GM12878 (cell line): Measurements from ENCODE around the gene C1orf174. TPM values are rescaled to one million over a fixed set of nuclear protein-coding genes. Genes with fewer than 3 reads are reported as not detected.

ENCODE experiments used
- ATAC-seq: fragments of 200-7000 bp; cut with Tn5 transposase; 3 replicates; pipeline ENCODE4 v1.9.1; 2020; ENCODE audit warnings: mild to moderate bottlenecking, moderate library complexity
- BruUV-seq: library from RNA; stranded (reverse); fragments of 400-500 nt; replicated peaks from 2 replicates; lab custom pipeline; 2021; lab: Mats Ljungman, UMichigan
- CTCF ChIA-PET: fragments of 300-600 bp; sonication (Branson Sonifier 250); formaldehyde crosslinking; extraction: SDS; loops from one replicate; lab custom pipeline; 2021; ENCODE audit warnings: inconsistent platforms; lab: Yijun Ruan, JAX
- POLR2A ChIA-PET: fragments of 350-600 bp; formaldehyde crosslinking; extraction: SDS; loops from one replicate; lab custom pipeline; 2021; ENCODE audit warnings: inconsistent platforms; lab: Charles Lee
- RAD21 ChIA-PET: fragments of 300-600 bp; sonication (Branson Sonifier 250); formaldehyde crosslinking; loops from one replicate; lab custom pipeline; 2023; ENCODE audit warnings: antibody characterized with exemption; ENCODE audit not compliant: unreplicated experiment; lab: Charles Lee
- SMC1A ChIA-PET: fragments of 300-600 bp; sonication (Branson Sonifier 250); formaldehyde crosslinking; loops from one replicate; lab custom pipeline; 2023; ENCODE audit not compliant: unreplicated experiment, uncharacterized antibody; lab: Charles Lee
- DNase-seq: peaks from one replicate; pipeline ENCODE4 v3.0.0-alpha.2; 2011; ENCODE audit warnings: low read depth, low spot score
- FAIRE-seq: peaks from 3 replicates; lab custom pipeline; 2011; peaks lifted over from hg19 to GRCh38; lab: Jason Lieb, UNC
- H2AFZ ChIP-seq: 2 replicates; pipeline ENCODE4 v1.6.0; 2011; ENCODE audit warnings: low read depth, low read length, control low read depth; ENCODE audit not compliant: control insufficient read depth
- H3K27ac ChIP-seq: 2 replicates; pipeline ENCODE4 v1.5.1; 2011; ENCODE audit warnings: control low read depth; ENCODE audit not compliant: control insufficient read depth, insufficient read depth
- H3K27me3 ChIP-seq, 2 experiments: replicated peaks in 1 of 2; 2 replicates each; pipeline versions ENCODE4 v1.6.0 to v1.6.1; 2011; ENCODE audit warnings: low read length in 1 of 2; ENCODE audit not compliant: control insufficient read depth in 2 of 2, insufficient read depth in 2 of 2
- H3K36me3 ChIP-seq, 2 experiments: 2 replicates each; pipeline ENCODE4 v1.5.1; 2011; ENCODE audit warnings: low read length in 1 of 2; ENCODE audit not compliant: control insufficient read depth in 2 of 2, insufficient read depth in 2 of 2
- H3K4me1 ChIP-seq: 2 replicates; pipeline ENCODE4 v1.6.1; 2011; ENCODE audit warnings: mild to moderate bottlenecking, low read length, moderate library complexity, mixed read lengths; ENCODE audit not compliant: control insufficient read depth, insufficient read depth
- H3K4me2 ChIP-seq: 2 replicates; pipeline ENCODE4 v1.6.0; 2011; ENCODE audit warnings: control low read depth; ENCODE audit not compliant: control insufficient read depth, insufficient read depth
- H3K4me3 ChIP-seq: fragments of 200-600 bp; sonication (generic); 2 replicates; pipeline ENCODE4 v1.5.1; 2016
- H3K79me2 ChIP-seq: 2 replicates; pipeline ENCODE4 v1.6.0; 2011; ENCODE audit warnings: low read length; ENCODE audit not compliant: control insufficient read depth, insufficient read depth
- H3K9ac ChIP-seq: 2 replicates; pipeline ENCODE4 v1.8.0; 2011; ENCODE audit warnings: low read length, control low read depth, mixed read lengths; ENCODE audit not compliant: control insufficient read depth, insufficient read depth
- H3K9me3 ChIP-seq: replicated peaks from 3 replicates; pipeline ENCODE4 v1.5.1; 2011; ENCODE audit warnings: mild to moderate bottlenecking, low read length; ENCODE audit not compliant: control insufficient read depth, insufficient read depth
- H4K20me1 ChIP-seq: 2 replicates; pipeline ENCODE4 v1.6.0; 2011; ENCODE audit not compliant: control insufficient read depth, insufficient read depth
- BCL11A ChIP-seq: IDR thresholded peaks from 2 replicates; pipeline ENCODE4 v1.6.1; 2011; ENCODE audit warnings: low read depth, low read length
- BMI1 ChIP-seq: fragments of 450-650 bp; IDR thresholded peaks from 2 replicates; pipeline ENCODE4 v1.6.1; 2016; ENCODE audit warnings: mild to moderate bottlenecking, moderate library complexity, borderline replicate concordance
- ESRRA ChIP-seq: IDR thresholded peaks from 2 replicates; pipeline ENCODE4 v1.6.1; 2012; ENCODE audit warnings: mild to moderate bottlenecking, low read length, improper control_type of control experiment
- KAT2A ChIP-seq: conservative IDR thresholded peaks from 2 replicates; pipeline ENCODE4 v1.6.1; 2011; ENCODE audit warnings: low read depth, low read length; ENCODE audit not compliant: control insufficient read depth
- NFIC ChIP-seq: IDR thresholded peaks from 2 replicates; pipeline ENCODE4 v1.6.1; 2012; ENCODE audit warnings: low read depth, mild to moderate bottlenecking, inconsistent platforms, low read length, moderate library complexity
- TAF1 ChIP-seq: IDR thresholded peaks from 2 replicates; pipeline ENCODE4 v1.6.1; 2011; ENCODE audit warnings: mild to moderate bottlenecking, low read depth, low read length, borderline replicate concordance
- ZNF622 ChIP-seq: fragments of 450-650 bp; IDR thresholded peaks from 2 replicates; pipeline ENCODE4 v1.6.1; 2017; ENCODE audit warnings: mild to moderate bottlenecking, inconsistent platforms
- WGBS: methylation state at CpG from one replicate; pipeline ENCODE4 v1.1.6; 2016; ENCODE audit warnings: low lambda C conversion rate; ENCODE audit not compliant: insufficient replicate concordance, insufficient coverage; ENCODE audit errors: missing lambda C conversion rate; 5-methylcytosine and 5-hydroxymethylcytosine counted together
- in situ Hi-C: fragments of 300-500 bp; cut with MboI; formaldehyde crosslinking; loops from 9 replicates; pipeline ENCODE4 v1.14.3; 2018; ENCODE audit warnings: mixed read lengths
- intact Hi-C: fragments of 100-400 bp; cut with micrococcal nuclease; formaldehyde crosslinking; loops from one replicate; pipeline ENCODE4 v1.14.2; 2022; ENCODE audit not compliant: unreplicated experiment
- polyA plus RNA-seq, 11 experiments: library from polyadenylated mRNA; depleted of rRNA in 4 of 11; unstranded in 6 of 11; stranded (reverse) in 5 of 11; fragments of >200 nt; fragmentation: Nextera tagmentation in 4 of 11; fragmentation: Illumina TruSeq in 1 of 11; extraction: Ambion mirVana in 4 of 11; extraction: Trizol in 1 of 11; gene quantifications; 1 replicate in 1 of 11; 2 replicates in 10 of 11; pipeline versions ENCODE4 v1.2.1 to v1.2.3, GENCODE V29; 2011 to 2016; ENCODE audit warnings: inconsistent platforms in 2 of 11, missing spikeins in 2 of 11, low read depth in 1 of 11
- total RNA-seq, 4 experiments: library from RNA; depleted of rRNA in 3 of 4; stranded (reverse); fragments of >200 nt in 3 of 4; fragmentation: Illumina TruSeq in 1 of 4; extraction: Trizol in 1 of 4; gene quantifications; 2 replicates each; pipeline versions ENCODE4 v1.2.1 to v1.2.3, GENCODE V29; 2013 to 2021
- TF ChIP-seq, protein P1 (sequence below): fragments of 150-350 bp; IDR thresholded peaks from 2 replicates; pipeline ENCODE4 v1.6.1; 2016; ENCODE audit warnings: low read depth, low read length
- TF ChIP-seq, protein P2 (sequence below): IDR thresholded peaks from 2 replicates; pipeline ENCODE4 v1.6.1; 2012; ENCODE audit warnings: improper control_type of control experiment, low read depth, low read length; ENCODE audit not compliant: insufficient replicate concordance

Gene C1orf174
- total and polyA plus RNA-seq, 10 of the 15 experiments (the other 5 are each of a cell fraction or from before 2014, with no cell fraction given), result 17.5 to 35.4 (median 25.1) TPM

DNA sequence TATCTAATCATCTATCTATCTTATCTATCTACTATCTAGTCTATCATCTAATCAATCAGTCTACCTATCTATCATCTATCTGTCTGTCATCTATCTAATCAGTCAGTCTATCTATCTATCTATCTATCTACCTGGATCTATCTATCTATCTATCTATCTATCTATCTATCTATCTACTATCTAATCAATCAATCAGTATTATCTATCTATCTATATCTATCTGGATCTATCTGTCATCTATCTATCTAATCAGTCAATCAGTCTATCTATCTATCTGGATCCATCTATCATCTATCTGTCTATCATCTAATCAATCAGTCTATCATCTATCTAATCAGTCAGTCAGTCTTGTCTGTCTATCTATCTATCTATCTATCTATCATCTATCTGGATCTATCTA is 26.9 kb upstream of the C1orf174 start:
- Histone ChIP-seq H3K27ac (no peak overlapping the region), H3K36me3 (no peaks in the 10 kb centered on the region), H3K79me2 (no peaks in the 10 kb centered on the region), H4K20me1 (no peaks in the 10 kb centered on the region), H3K27me3 (no peaks in the 10 kb centered on the region; a peak in 1 of 4 replicates), H3K9ac (no peak overlapping the region), H3K4me3 (no peak overlapping the region), H3K4me1 (no peaks in the 10 kb centered on the region), H3K9me3 (peaks cover 2% of the 10 kb centered on the region; the same call in 2 of the 3 replicates), H2AFZ (no peak overlapping the region), H3K4me2 (no peak overlapping the region)
- FAIRE-seq, result no peak
- intact Hi-C loops (no loop called here), in situ Hi-C loops (no loop called here)
- SMC1A ChIA-PET, result no interaction called here
- CTCF ChIA-PET, result no interaction called here
- no peak for TF ChIP-seq ZNF622
- TF ChIP-seq TAF1, result no peak
- no peak for TF ChIP-seq BCL11A
- RAD21 ChIA-PET, result no interaction called here
- BruUV-seq, result no TSS peak
- POLR2A ChIA-PET, result no interaction called here
- ATAC-seq, result no peak
- DNase-seq, result no peak

DNA sequence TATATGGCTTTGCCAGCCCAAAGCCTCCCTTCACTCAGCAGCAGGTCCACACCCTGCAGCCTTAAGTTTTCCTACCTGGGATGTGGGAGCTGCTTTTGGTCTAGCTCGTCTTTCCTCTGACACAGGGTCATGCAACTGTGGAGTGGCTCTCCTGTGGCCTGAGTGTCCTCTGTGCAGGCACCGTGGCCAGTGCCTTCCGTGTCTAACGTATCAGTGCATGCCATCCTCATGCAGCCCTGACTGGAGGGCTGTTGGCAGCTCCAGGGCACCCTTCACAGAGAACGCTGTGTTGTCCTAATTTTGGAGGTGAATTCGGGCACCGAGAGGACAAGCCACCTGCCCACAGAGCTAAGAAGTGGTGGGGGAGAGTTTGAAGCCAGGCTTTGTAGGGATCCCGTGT is 25.7 kb upstream of the C1orf174 start:
- H3K4me1 ChIP-seq, result no peaks in the 10 kb centered on the region
- H3K9me3 ChIP-seq, result peaks cover 2% of the 10 kb centered on the region; the same call in 2 of the 3 replicates
- no peak overlapping the region for H3K27ac ChIP-seq
- intact Hi-C loops, result no loop called here
- H3K36me3 ChIP-seq, result no peaks in the 10 kb centered on the region
- in situ Hi-C loops, result no loop called here
- no peak overlapping the region for H3K4me2 ChIP-seq
- H3K79me2 ChIP-seq, result no peaks in the 10 kb centered on the region
- CTCF ChIA-PET, result no interaction called here
- H4K20me1 ChIP-seq, result no peaks in the 10 kb centered on the region
- no peak overlapping the region for H3K4me3 ChIP-seq
- H3K9ac ChIP-seq, result no peak overlapping the region
- no peaks in the 10 kb centered on the region; a peak in 1 of 4 replicates for H3K27me3 ChIP-seq
- no peak for DNase-seq
- BruUV-seq, result no TSS peak
- no peak for TF ChIP-seq BMI1
- TF ChIP-seq NFIC, result no peak
- TF ChIP-seq, protein P1, sequence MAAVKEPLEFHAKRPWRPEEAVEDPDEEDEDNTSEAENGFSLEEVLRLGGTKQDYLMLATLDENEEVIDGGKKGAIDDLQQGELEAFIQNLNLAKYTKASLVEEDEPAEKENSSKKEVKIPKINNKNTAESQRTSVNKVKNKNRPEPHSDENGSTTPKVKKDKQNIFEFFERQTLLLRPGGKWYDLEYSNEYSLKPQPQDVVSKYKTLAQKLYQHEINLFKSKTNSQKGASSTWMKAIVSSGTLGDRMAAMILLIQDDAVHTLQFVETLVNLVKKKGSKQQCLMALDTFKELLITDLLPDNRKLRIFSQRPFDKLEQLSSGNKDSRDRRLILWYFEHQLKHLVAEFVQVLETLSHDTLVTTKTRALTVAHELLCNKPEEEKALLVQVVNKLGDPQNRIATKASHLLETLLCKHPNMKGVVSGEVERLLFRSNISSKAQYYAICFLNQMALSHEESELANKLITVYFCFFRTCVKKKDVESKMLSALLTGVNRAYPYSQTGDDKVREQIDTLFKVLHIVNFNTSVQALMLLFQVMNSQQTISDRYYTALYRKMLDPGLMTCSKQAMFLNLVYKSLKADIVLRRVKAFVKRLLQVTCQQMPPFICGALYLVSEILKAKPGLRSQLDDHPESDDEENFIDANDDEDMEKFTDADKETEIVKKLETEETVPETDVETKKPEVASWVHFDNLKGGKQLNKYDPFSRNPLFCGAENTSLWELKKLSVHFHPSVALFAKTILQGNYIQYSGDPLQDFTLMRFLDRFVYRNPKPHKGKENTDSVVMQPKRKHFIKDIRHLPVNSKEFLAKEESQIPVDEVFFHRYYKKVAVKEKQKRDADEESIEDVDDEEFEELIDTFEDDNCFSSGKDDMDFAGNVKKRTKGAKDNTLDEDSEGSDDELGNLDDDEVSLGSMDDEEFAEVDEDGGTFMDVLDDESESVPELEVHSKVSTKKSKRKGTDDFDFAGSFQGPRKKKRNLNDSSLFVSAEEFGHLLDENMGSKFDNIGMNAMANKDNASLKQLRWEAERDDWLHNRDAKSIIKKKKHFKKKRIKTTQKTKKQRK, result no peak
- no peak for TF ChIP-seq KAT2A
- TF ChIP-seq ESRRA, result no peak
- TF ChIP-seq, protein P2, sequence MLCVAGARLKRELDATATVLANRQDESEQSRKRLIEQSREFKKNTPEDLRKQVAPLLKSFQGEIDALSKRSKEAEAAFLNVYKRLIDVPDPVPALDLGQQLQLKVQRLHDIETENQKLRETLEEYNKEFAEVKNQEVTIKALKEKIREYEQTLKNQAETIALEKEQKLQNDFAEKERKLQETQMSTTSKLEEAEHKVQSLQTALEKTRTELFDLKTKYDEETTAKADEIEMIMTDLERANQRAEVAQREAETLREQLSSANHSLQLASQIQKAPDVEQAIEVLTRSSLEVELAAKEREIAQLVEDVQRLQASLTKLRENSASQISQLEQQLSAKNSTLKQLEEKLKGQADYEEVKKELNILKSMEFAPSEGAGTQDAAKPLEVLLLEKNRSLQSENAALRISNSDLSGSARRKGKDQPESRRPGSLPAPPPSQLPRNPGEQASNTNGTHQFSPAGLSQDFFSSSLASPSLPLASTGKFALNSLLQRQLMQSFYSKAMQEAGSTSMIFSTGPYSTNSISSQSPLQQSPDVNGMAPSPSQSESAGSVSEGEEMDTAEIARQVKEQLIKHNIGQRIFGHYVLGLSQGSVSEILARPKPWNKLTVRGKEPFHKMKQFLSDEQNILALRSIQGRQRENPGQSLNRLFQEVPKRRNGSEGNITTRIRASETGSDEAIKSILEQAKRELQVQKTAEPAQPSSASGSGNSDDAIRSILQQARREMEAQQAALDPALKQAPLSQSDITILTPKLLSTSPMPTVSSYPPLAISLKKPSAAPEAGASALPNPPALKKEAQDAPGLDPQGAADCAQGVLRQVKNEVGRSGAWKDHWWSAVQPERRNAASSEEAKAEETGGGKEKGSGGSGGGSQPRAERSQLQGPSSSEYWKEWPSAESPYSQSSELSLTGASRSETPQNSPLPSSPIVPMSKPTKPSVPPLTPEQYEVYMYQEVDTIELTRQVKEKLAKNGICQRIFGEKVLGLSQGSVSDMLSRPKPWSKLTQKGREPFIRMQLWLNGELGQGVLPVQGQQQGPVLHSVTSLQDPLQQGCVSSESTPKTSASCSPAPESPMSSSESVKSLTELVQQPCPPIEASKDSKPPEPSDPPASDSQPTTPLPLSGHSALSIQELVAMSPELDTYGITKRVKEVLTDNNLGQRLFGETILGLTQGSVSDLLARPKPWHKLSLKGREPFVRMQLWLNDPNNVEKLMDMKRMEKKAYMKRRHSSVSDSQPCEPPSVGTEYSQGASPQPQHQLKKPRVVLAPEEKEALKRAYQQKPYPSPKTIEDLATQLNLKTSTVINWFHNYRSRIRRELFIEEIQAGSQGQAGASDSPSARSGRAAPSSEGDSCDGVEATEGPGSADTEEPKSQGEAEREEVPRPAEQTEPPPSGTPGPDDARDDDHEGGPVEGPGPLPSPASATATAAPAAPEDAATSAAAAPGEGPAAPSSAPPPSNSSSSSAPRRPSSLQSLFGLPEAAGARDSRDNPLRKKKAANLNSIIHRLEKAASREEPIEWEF, result no peak
- TF ChIP-seq, all 136 proteins: peak for 0
- 6% methylated on average over 8 of the region's 8 CpGs for WGBS
- ATAC-seq (no peak), FAIRE-seq (no peak)
- H2AFZ ChIP-seq, result no peak overlapping the region
- ChIA-PET RAD21 (no interaction called here), SMC1A (no interaction called here), POLR2A (no interaction called here)
